ENCODE measurements around the gene CTSW. TPM values are rescaled to one million over a fixed set of nuclear protein-coding genes. Genes with fewer than 3 reads are reported as not detected.
A peak's percentile ranks its signal among the peaks of the same experiment; 100 is the strongest.

CTSW gene
- total and polyA plus RNA-seq, 2 donors (not counting 1 experiment from before 2014, with no cell fraction given), result 0.84 to 4.6 TPM

DNA sequence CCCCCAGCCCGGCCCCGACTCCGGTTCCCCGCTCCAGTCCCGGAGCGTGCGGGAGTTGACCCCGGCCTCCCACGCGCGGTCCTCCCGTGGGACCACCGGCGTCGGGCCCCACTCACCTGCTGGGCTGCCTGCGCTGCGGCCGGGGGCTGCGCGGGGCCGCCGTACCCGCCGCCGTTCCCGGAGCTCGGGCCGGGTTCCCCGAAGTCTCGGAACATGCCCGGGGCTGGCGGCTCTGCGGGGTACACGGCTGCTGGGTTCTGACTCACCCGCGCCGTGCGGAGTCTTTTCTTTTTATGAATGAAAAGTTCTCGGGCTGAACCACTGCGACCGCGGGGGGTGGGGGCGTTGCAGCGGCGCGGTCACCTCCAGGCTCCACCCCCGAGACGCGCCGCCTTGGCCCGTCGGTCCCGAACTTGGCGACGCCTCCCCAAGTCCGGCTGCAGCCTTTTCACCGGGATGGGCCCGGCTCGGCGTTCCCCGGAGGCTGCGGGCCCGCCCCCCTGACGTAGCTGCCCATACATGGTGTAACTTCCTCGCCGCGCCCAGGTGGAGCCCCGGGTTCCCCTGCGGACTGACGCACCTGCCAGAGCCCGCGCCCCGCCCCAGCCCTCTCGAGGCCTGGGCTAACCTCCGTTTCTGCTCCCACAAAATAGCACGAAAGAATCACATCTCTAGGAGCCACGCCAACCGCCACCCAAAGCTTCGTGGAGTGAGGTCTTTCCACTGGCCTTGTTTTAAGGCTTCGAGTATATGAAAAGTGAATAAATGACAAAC lies 20.7 kb downstream of the CTSW start, which contains the start of gene FOSL1:
Gene FOSL1, minus strand, starts transcription at position 264 of the 774 bp plus-strand sequence. Its CDS starts 49 bp downstream, at position 215.
- Histone ChIP-seq H3K4me2 (replicated peaks; ENCODE audit: low read depth, low read length, poor library complexity, severe bottlenecking) (peak within 1 kb of the TSS; percentile 95), H4K20me1 (ENCODE audit: control insufficient read depth, insufficient read depth, low read length, poor library complexity, severe bottlenecking) (no peaks in the 10 kb centered on the region), H2AFZ (ENCODE audit: insufficient read depth, low read depth, low read length, poor library complexity, severe bottlenecking) (peak within 1 kb of the TSS; percentile 68), H3K27ac (ENCODE audit: low read length in 2 of 2) (no peak within 1 kb of the TSS), H3K9ac (ENCODE audit: low read length) (peak within 1 kb of the TSS; percentile 71), H3K4me3 (ENCODE audit: control extremely low read depth in 1 of 5, extremely low read depth in 1 of 5, insufficient read depth in 1 of 5, low read depth in 2 of 5, low read length in 4 of 5) (peak within 1 kb of the TSS; percentile 2 to 64 (median 52)), H3K79me2 (ENCODE audit: control insufficient read depth, insufficient read depth, low read length) (no peaks in the 10 kb centered on the region), H3K9me3 (ENCODE audit: control extremely low read depth in 1 of 3, control insufficient read depth in 2 of 3, insufficient read depth in 1 of 3, low read length in 2 of 3) (peaks cover 0 to 10% (median 0%) of the 10 kb centered on the region in 3 donors), H3K36me3 (replicated peaks in 1 of 2; ENCODE audit: control extremely low read depth in 1 of 2, control insufficient read depth in 1 of 2, extremely low read depth in 1 of 2, insufficient read depth in 2 of 2, low read length in 1 of 2) (no peaks in the 10 kb centered on the region), H3K4me1 (ENCODE audit: control insufficient read depth in 2 of 2, insufficient read depth in 2 of 2, low read length in 2 of 2) (peaks cover 20% of the 10 kb centered on the region in 2 donors), H3K27me3 (replicated peaks in 1 of 4; ENCODE audit: control extremely low read depth in 1 of 4, control insufficient read depth in 3 of 4, insufficient read depth in 4 of 4, low read length in 3 of 4) (peaks cover 0 to 38% (median 12%) of the 10 kb centered on the region in 4 experiments)
- intact Hi-C loops (cut with micrococcal nuclease), result loop anchor here (1.0 kb wide), 3 partner anchors 10 to 42 kb away; partner anchors contain the start of genes C11orf68, CCDC85B, CFL1 and DRAP1
- Mint-ChIP-seq H3K27me3 (peaks cover 15% of the 10 kb centered on the region), H3K4me3 (peak within 1 kb of the TSS; percentile 83), H3K4me1 (peaks cover 10% of the 10 kb centered on the region), H3K9me3 (ENCODE audit: insufficient read depth) (no peaks in the 10 kb centered on the region), H3K27ac (peak within 1 kb of the TSS; percentile 72)
- peak; percentile 47 for TF ChIP-seq EZH2 (IDR thresholded peaks at IDR 0.05; ENCODE audit: borderline replicate concordance, insufficient read depth, low read depth, low read length, poor library complexity, severe bottlenecking)
- TF ChIP-seq, protein P1, sequence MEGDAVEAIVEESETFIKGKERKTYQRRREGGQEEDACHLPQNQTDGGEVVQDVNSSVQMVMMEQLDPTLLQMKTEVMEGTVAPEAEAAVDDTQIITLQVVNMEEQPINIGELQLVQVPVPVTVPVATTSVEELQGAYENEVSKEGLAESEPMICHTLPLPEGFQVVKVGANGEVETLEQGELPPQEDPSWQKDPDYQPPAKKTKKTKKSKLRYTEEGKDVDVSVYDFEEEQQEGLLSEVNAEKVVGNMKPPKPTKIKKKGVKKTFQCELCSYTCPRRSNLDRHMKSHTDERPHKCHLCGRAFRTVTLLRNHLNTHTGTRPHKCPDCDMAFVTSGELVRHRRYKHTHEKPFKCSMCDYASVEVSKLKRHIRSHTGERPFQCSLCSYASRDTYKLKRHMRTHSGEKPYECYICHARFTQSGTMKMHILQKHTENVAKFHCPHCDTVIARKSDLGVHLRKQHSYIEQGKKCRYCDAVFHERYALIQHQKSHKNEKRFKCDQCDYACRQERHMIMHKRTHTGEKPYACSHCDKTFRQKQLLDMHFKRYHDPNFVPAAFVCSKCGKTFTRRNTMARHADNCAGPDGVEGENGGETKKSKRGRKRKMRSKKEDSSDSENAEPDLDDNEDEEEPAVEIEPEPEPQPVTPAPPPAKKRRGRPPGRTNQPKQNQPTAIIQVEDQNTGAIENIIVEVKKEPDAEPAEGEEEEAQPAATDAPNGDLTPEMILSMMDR (IDR thresholded peaks at IDR 0.05), result no peak
- peak; percentile 95 for ATAC-seq (ENCODE audit: low read depth)
- POLR2A ChIA-PET, result interaction anchor here (0.6 to 4.4 kb wide), 3 partner anchors 11 to 739 kb away, joined by 3 to 33 read pairs (median 3); partner anchors contain the start of genes CCDC85B and FIBP
- peak; percentile 96 for DNase-seq
- 1% methylated on average over 75 of the region's 80 CpGs for WGBS (ENCODE audit: insufficient coverage)
- CTCF ChIA-PET, result interaction anchor here (0.8 to 4.0 kb wide), 4 partner anchors 10 to 40 kb away, joined by 3 to 44 read pairs (median 12); partner anchors contain the start of genes CCDC85B, FIBP and MUS81

All from B cell (primary cell).